Loucy (cell line): ENCODE data around the gene TMEM164.

Experiments
- H2AFZ ChIP-seq: fragments of 200-600 bp; sonication (generic); 2 replicates; pipeline ENCODE4 v1.6.0; 2016; ENCODE audit warnings: antibody characterized with exemption, mild to moderate bottlenecking, low read length, moderate library complexity
- H3F3A ChIP-seq: fragments of 200-600 bp; 2 replicates; pipeline ENCODE4 v1.6.0; 2016; ENCODE audit warnings: antibody characterized with exemption, low read depth, mild to moderate bottlenecking
- H3K27me3 ChIP-seq: fragments of 200-600 bp; sonication (generic); 2 replicates; pipeline ENCODE4 v1.6.1; 2014; ENCODE audit warnings: low read length, mild to moderate bottlenecking; ENCODE audit not compliant: insufficient read depth, poor library complexity, severe bottlenecking
- H3K36me3 ChIP-seq: fragments of 200-600 bp; sonication (generic); 2 replicates; pipeline ENCODE4 v1.6.1; 2016; ENCODE audit warnings: low read length; ENCODE audit not compliant: insufficient read depth
- H3K4me1 ChIP-seq: fragments of 200-600 bp; sonication (generic); 2 replicates; pipeline ENCODE4 v1.5.1; 2014; ENCODE audit warnings: low read length, mild to moderate bottlenecking; ENCODE audit not compliant: insufficient read depth, poor library complexity, severe bottlenecking
- H3K4me2 ChIP-seq: fragments of 200-600 bp; sonication (generic); 2 replicates; pipeline ENCODE4 v1.6.0; 2014; ENCODE audit warnings: antibody characterized with exemption, low read length, low read depth, mild to moderate bottlenecking; ENCODE audit not compliant: poor library complexity, severe bottlenecking
- H3K4me3 ChIP-seq: fragments of 200-600 bp; sonication (generic); 2 replicates; pipeline ENCODE4 v1.5.1; 2014; ENCODE audit warnings: low read length, mild to moderate bottlenecking, mixed read lengths; ENCODE audit not compliant: poor library complexity, severe bottlenecking
- H3K79me2 ChIP-seq: fragments of 200-600 bp; sonication (generic); 2 replicates; pipeline ENCODE4 v1.6.1; 2014; ENCODE audit warnings: low read length; ENCODE audit not compliant: insufficient read depth
- H3K9ac ChIP-seq: fragments of 200-600 bp; sonication (generic); 2 replicates; pipeline ENCODE4 v1.6.0; 2014; ENCODE audit warnings: mild to moderate bottlenecking, low read depth, low read length, moderate library complexity; ENCODE audit not compliant: poor library complexity, severe bottlenecking
- H3K9me2 ChIP-seq: fragments of 200-600 bp; sonication (generic); replicated peaks from 2 replicates; pipeline ENCODE4 v1.6.1; 2016; ENCODE audit warnings: low read depth, low read length, mixed read lengths
- H3K9me3 ChIP-seq: fragments of 200-600 bp; sonication (generic); 2 replicates; pipeline ENCODE4 v1.6.1; 2014; ENCODE audit warnings: mild to moderate bottlenecking, antibody characterized with exemption, low read length, low read depth; ENCODE audit not compliant: insufficient read depth
- H4K20me1 ChIP-seq: fragments of 200-600 bp; sonication (generic); 2 replicates; pipeline ENCODE4 v1.6.0; 2014; ENCODE audit warnings: antibody characterized with exemption, low read length, mild to moderate bottlenecking; ENCODE audit not compliant: insufficient read depth, poor library complexity, severe bottlenecking
- CTCF ChIP-seq: fragments of 200-600 bp; sonication (generic); conservative IDR thresholded peaks from 2 replicates; pipeline ENCODE4 v1.5.1; 2014; ENCODE audit warnings: mild to moderate bottlenecking, antibody characterized with exemption, low read length
- EZH2phosphoT487 ChIP-seq: fragments of 200-600 bp; IDR thresholded peaks from 2 replicates; pipeline ENCODE4 v1.6.1; 2018; ENCODE audit warnings: antibody characterized with exemption, mild to moderate bottlenecking, moderate library complexity, borderline replicate concordance

The TMEM164 gene

DNA sequence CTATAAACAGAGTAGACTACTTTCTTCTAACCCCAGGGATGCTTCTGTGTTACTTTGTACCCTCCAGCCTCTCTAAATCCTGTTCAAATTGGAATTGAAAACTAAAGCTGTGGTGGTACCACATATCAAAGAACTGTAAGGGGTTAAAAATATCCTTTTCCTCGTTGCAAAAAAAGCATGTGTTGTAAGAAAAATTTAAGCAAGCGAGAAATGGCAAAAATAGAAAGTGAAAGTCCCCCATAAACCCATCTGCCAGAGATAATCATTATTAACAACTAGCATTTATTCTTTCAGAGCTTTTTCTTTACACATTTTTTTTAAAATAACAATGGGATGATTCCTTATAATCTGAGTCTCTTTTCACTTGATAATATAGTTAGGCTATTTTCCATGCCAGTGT is 40.6 kb downstream of the TMEM164 start:
- Histone ChIP-seq H3F3A (no peaks in the 10 kb centered on the region), H3K9me2 (no peaks in the 10 kb centered on the region), H3K27me3 (no peaks in the 10 kb centered on the region), H3K79me2 (peaks cover 96% of the 10 kb centered on the region), H2AFZ (no peak overlapping the region), H3K9me3 (no peaks in the 10 kb centered on the region), H3K36me3 (peaks cover 20% of the 10 kb centered on the region; the same call in 1 of the 2 replicates), H3K4me1 (peaks cover 3% of the 10 kb centered on the region), H3K4me2 (peak overlapping the region; percentile 20), H3K4me3 (no peak overlapping the region), H4K20me1 (peaks cover 23% of the 10 kb centered on the region), H3K9ac (no peak overlapping the region)
- TF ChIP-seq EZH2phosphoT487 (no peak), CTCF (no peak)

DNA sequence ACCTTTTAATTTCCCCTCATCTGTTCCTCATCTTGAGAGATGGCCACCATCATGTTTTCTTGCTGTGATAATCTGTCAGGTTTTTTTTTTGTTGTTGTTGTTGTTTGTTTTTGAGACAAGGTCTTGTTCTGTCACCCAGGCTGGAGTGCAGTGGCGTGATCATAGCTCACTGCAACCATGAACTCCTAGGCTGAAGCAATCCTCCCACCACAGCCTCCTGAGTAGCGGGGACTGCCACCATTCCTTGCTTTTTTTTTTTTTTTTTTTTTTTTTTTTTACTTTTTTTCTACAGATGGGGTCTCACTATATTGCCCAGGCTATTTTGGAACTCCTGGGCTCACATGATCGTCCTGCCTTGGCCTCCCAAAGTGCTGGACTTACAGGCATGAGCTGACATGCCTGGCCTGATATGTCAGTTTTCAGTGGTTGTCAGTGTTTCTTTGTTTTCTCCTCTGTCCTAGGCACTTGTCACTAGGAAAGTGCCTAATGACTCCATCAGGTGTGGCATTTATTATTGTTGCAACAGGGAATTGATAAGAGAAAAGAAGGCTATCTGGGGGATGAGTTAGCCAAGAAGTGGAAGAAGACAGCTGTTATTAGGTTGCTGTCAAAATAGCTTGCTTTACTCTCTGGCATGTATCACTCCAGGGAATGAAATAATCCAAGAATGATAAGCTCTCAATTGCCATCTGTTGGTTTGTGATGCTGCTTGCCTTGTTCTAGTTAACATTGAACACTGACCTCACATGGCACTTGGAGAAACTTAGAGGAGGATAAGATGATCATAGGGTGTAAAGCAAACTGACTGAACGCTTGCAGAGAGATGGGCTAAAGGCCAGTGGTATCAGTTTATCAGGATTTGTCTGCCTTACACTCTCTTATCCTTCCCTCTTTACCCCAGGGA is 41.7 kb downstream of the TMEM164 start:
- Histone ChIP-seq H3K9me3 (no peaks in the 10 kb centered on the region), H3K4me1 (peaks cover 3% of the 10 kb centered on the region), H3K9ac (no peak overlapping the region)

GRCh38 chrX:110045421-110045820 is 42.5 kb downstream of the TMEM164 start:
- H3K4me3 ChIP-seq, result no peak overlapping the region
- H3K4me1 ChIP-seq, result peaks cover 3% of the 10 kb centered on the region
- H4K20me1 ChIP-seq, result peaks cover 28% of the 10 kb centered on the region
- H3K36me3 ChIP-seq, result peaks cover 13% of the 10 kb centered on the region; the same call in 1 of the 2 replicates
- TF ChIP-seq EZH2phosphoT487 (no peak), CTCF (no peak)
- H3K4me2 ChIP-seq, result no peak overlapping the region
- peaks cover 90% of the 10 kb centered on the region for H3K79me2 ChIP-seq
- no peak overlapping the region for H3K9ac ChIP-seq
- H2AFZ ChIP-seq, result no peak overlapping the region
- no peaks in the 10 kb centered on the region for H3K27me3 ChIP-seq
- H3K9me3 ChIP-seq, result no peaks in the 10 kb centered on the region
- H3K9me2 ChIP-seq, result no peaks in the 10 kb centered on the region
- no peaks in the 10 kb centered on the region for H3F3A ChIP-seq

More for the DNA sequence above, 41.7 kb downstream of the TMEM164 start:
- H4K20me1 ChIP-seq, result peaks cover 28% of the 10 kb centered on the region
- no peaks in the 10 kb centered on the region for H3K9me2 ChIP-seq
- H3K36me3 ChIP-seq, result peaks cover 13% of the 10 kb centered on the region; the same call in 1 of the 2 replicates
- H3K4me3 ChIP-seq, result no peak overlapping the region
- H3K4me2 ChIP-seq, result no peak overlapping the region
- no peak overlapping the region for H2AFZ ChIP-seq
- peaks cover 94% of the 10 kb centered on the region for H3K79me2 ChIP-seq
- H3F3A ChIP-seq, result no peaks in the 10 kb centered on the region
- TF ChIP-seq EZH2phosphoT487 (no peak), CTCF (no peak)
- H3K27me3 ChIP-seq, result no peaks in the 10 kb centered on the region
